Hematopoietic multipotent progenitor cell treated with erythropoietin and hydrocortisone succinate and interleukin-3 and kit ligand, for 8 days (in vitro differentiated cells): ENCODE measurements around the gene KAT7.

Experiments used
- DNase-seq: peaks from one replicate; pipeline ENCODE4 v3.0.0-alpha.2; 2015

Gene KAT7

DNA sequence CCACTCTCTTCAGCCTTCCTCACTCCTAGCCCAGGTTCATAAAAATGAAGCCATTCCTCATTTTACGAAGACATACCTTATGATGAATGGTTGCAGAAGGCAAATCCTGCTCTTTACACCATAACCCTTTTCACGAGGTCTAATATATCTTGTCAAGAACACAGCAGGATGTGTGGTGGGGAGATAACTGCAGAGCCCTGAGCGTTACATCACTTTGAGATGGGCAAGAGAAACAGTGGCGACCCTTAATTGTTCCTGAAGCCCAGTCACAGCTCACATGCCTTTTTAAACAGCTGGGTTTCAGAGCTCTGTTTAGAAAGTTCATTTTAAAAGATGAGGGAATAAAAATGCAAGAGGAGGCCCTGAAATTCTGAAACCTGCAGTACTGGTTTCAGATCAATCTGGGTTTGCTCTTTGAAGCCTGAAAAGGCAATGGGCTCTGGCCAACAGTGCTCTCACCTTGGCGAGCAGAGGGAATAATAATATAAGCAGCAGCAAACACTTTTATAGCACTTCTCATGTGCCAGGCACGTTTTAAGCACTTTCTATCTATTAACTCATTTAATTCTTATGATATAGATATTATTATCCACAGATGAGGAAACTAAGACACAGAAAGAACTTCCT, 27.4 kb upstream of the KAT7 start:
- peak; percentile 80 for DNase-seq

- DNase-seq, result no peak
Measured at GRCh38 chr17:49762151-49762941, 26.1 kb upstream of the KAT7 start.

GRCh38 chr17:49763735-49764558, 24.5 kb upstream of the KAT7 start, which contains the start of gene FAM117A:
Gene FAM117A (minus strand): TSS chr17:49764131. CDS start chr17:49764087, 44 bp downstream.
- peak; percentile 100 for DNase-seq

DNA sequence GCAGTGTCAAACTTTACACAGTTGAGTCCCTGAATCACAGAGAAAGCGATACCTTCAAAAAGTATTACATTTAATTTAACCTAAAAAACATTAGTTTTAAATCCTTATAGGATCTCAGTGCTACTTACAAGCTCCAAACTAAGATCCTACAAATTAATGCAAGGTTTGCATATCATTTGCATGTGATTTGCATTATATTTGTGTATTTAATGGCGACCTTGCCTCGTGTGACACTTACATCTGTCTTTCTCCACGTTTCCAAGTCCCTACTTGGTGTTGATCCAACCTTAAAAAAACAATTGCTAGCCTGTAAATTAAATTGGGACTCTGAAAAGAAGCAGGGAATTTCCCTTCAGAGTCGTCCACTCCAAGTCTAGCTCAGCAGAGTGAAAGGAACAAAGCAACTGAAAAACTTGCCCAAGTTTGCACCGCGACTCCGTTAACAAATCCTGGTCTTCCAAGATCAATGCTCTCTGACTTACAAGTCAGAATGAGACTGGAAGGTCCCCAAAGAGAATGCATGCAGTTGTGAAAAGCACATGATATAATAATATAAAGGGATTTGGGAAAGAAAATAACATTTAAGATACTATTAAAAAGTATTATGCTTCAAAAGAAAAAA, 23.8 kb upstream of the KAT7 start:
- no peak for DNase-seq

DNA sequence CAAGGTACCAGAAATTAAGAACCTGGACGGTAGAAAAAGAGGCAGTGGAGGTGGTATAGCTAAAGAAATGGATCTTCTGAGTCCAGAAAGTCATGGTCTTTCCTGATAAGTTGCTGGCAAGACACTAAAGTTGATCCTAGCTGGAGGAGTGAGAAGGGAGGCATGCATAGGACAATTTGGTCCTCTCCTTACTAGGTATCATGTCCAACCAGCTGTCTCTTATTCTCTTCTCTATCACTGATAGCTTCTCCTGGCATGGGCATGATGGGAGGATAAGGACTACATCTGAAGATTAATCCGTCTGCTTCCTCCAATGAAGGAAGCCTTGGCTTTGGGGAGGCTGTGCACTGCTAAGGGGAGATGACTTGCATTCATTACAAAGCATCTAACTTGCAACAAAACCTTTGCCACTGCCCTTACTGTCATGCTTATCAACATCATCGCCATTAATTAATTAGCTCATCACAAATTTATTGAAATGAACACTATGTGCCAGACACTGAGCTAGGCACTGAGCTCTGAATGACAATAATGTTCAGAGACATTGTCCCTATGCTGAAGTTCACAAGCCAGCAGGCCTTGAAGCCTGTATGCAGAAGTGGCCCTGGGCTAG, 21.5 kb upstream of the KAT7 start:
- DNase-seq, result peak; percentile 94

DNA sequence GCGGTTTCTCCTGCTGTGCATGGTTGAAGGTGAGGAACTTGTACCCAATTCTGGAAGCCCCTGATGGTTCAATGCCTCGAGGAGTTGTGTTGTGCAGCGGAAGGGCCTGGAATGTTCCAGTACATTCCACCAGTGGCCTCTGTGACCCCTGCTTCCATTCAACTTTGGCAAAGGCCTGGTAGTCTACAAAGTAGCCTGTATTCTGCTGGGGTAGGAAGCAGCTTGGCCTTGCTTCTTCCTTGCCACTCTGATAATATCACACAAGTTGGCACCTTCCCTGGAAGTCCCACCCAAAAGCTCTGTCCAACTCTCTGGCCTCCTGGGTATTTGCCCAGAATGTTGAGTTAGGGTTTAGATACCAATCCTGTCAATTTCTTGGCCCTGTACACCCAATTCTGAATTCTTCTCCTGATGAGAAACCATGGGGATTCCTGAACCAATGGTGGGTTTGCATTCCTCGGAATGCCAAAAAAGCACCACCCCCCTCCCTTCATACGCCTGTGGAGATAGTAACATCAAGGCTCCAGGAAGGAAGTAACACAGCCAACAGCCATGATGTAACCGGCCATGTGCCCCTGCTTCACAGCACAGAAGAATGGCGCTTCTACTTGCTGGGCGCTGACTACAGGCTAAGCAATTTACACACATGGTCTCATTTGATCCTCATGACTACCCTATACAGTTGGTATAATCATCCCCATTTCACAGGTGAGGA, 12.8 kb upstream of the KAT7 start:
- DNase-seq, result peak; percentile 71

DNA sequence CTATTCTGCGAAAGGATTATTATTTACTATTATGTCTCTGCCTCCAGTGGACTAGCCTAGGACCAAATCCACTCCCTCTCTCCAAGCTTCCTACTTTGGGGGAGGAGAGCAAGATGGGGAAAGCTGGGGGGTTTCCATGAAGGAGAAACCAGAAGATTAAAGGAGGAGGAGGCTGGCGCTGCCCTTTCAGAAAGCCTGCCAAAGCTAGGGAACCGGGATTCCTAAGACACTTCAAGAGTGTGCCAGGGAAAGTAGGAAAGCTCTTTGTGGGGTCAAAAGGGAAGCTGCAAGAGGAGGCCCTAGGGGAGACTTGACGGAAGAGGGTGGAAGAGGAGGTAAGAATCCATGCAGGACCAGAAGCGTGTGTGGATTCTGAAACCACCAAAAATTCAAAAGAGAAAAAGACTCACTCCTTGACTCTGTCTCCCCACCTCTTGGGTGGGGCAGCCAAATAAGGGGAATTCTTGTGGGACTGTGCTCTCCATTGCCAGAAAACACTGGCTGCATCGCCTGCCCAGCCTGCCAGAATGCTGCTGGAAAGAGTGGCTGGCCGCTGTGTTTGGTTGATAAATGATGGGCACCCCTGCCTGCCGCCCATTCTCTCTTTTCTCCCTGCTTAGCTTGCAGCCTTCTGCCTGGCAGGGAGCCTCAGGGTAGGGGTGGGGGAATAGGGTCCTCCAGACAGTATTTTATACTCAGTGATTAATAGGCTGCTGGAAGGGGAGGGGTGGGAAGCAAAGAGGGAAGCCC, 11.8 kb upstream of the KAT7 start:
- DNase-seq, result no peak

DNA sequence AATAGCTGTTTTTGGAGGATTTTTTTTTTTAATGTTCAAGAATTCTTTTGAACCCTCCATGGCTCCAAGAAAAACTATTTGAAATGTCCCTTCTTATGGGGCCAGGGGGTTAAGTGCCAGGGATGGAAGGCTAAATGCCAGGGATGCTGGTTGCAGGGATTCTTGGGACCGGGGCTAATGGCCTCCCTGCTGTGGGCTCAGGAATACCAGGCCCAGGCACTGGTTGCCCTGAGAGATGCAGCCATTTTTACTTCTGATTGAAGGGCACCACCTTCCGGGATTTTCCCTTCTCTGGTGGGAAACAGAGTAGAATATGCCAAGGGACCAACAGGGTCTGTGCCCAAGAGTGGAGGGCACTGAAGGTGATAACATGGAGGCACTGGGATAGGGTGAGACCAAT, 10.9 kb upstream of the KAT7 start:
- DNase-seq, result no peak

- DNase-seq, result peak; percentile 96
Measured at GRCh38 chr17:49779156-49779738, 9.2 kb upstream of the KAT7 start.

DNA sequence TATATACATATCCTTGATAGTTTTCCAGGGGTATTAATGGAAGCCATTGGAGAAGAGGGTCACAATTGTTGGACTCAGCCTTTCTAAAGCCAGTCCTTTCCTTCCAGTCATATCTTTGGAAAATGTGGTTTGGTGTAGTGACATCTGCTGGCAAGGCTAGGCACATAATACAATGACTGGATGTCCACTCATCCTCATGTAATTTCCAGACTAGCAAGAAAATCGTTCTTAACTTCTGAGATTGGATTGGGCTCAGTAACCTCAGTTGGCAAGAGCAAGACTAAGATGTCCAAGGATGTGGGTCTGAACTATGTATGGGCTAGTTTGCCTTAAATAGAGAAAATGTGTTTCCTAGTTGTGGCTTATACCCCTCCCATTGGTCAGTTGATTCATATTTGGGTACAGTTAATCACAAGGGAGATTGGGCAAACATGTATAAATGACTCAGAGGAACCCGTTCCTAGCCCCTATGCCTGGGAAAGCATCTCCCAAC, 8.7 kb upstream of the KAT7 start:
- no peak for DNase-seq

DNA sequence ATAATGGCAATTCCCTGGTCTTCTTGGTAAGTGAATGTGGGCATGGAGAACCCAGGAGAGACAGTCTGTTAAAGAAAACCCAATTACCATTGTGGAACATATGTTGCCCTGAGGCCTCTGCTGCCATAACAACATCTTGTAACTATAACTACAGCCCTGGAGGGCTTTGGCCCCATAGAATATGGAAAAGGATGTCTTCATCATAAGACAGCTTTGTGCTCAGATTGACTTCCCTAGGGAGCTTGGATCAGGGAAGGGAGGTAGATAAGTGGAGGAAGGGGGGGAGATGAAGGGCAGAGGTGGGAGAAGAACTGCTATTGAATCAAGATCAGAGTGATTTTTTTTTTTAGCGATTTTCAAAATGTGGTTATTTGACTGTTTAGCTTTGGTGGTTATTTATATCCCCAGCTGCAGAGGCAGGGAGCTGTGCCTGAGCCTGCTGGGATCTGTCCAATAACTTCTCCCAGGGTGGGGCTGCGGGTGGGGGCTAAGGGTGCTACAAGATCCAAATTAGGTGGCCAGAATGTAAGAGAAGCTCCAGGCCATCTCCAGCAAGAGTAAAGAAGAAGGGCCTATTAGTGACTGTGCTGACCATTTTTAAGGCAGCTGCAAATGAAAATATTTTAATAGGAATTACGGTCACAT, 5.3 kb upstream of the KAT7 start:
- no peak for DNase-seq

GRCh38 chr17:49783791-49784190, 4.7 kb upstream of the KAT7 start:
- no peak for DNase-seq

- DNase-seq, result no peak
Measured at GRCh38 chr17:49784636-49785035, 3.8 kb upstream of the KAT7 start.

DNA sequence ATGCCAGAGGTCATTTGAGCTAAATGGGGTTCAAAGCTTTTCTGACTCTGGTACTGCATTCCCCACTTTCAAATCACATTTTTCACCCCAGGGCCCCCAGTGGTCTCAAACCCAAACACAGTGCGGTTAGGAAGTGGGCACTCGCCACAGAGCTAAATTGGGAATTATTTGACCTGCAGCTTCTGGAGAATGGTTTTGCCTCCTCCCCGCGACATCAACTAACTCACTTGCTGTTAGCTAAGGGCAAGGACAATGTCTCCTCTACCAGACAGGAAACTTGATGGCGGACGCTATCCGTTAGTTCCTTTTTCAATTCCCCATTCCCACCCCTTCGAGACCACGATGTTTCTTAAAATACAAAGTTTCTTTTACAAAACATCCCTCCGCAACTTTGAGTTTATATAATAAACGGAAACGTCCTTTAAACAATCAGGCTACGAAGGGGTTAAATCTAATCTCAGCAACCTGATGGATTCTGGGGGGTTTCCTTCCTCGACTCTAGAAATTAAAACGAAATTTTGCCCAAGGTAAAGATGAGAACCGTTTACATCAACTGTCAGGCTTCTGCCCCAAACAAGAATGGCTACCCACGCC, 500 bp upstream of the KAT7 start:
- DNase-seq, result no peak

DNA sequence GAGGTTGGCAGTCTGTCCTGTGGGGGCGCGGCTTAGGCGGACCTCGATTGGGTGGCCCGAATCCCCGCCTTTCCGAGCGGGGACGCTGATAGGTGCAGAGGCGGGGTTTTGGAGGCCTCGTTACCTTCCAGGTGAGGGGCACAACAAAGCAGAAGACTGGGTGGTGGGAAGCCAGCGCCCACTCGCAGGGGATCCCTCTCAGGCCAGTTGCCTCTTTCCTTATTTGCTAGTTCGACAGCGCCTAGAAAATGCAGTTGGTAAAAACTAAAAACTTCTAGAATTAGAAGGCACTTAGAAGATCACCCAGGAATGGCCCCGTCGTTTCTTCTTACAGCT, 730 bp downstream of the KAT7 start:
- no peak for DNase-seq

- no peak for DNase-seq
Measured at GRCh38 chr17:49793309-49793708, 4.8 kb downstream of the KAT7 start.

DNA sequence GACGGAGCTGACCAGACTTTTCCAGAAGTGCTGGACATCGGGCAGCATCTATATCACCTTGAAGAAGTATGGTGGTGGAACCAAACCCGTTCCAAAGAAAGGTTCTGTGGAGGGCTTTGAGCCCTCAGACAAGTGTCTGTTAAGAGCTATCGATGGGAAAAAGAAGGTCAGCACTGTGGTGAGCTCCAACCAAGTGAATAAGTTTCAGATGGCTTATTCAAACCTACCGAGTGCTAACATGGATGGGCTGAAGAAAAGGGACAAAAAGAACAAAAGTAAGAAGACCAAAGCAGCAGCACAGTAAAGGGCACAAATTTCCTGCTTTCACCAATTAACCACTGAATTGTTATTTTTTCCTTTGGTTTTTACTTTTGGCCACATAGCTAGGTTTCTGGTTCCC, 6.9 kb downstream of the KAT7 start:
- no peak for DNase-seq

DNA sequence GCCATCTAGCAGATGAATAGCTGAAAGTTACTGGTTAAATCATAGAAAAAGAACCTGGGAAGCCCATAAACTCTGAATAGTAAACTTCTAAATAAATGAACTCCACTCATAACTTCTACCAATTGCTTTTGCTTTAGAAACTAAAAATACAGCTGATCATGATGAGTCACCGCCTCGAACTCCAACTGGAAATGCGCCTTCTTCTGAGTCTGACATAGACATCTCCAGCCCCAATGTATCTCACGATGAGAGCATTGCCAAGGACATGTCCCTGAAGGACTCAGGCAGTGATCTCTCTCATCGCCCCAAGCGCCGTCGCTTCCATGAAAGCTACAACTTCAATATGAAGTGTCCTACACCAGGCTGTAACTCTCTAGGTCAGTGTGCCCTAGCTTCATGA, 9.7 kb downstream of the KAT7 start:
- DNase-seq, result no peak

- no peak for DNase-seq
Measured at GRCh38 chr17:49798738-49799137, 10.3 kb downstream of the KAT7 start.

GRCh38 chr17:49809056-49809455, 20.6 kb downstream of the KAT7 start:
- DNase-seq, result no peak
